Measurements from ENCODE around the gene UNC5B.

The UNC5B gene

DNA sequence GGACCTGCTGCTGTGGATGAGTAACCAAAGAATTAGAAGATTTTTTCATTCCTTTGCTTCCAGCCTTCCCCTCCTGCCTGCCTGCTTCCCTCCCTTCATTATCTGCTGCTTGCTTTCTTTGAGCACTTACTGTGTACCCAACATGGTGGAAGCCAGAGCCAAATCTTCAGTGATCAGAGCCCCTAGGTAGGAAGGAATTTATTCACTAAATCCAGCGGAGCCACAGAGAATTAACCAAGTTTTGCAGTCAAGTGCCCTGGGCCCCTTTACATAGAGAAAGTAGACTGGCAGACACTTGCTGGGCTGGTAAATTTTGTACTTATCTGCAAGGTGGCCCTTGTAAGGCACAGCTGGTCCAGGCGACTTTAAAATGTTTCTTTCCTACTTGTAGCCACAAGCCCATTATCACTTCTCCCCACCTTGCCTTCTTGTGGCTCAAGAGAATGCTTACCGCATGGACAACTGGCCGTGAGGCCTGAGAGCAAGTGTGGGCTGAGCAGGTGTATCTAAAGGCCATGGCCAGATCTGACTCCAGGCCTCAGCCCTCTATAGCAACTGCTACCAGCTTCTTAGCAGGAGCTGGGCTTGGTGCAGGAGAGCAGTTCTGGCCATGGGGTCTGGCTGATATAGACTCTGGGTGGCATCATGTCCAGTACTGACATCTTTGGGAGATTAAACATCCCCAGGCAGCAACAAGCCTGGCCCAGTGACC, 11.1 kb downstream of the UNC5B start:
- no peak for DNase-seq (ENCODE audit: low read depth in 2 of 2)

DNA sequence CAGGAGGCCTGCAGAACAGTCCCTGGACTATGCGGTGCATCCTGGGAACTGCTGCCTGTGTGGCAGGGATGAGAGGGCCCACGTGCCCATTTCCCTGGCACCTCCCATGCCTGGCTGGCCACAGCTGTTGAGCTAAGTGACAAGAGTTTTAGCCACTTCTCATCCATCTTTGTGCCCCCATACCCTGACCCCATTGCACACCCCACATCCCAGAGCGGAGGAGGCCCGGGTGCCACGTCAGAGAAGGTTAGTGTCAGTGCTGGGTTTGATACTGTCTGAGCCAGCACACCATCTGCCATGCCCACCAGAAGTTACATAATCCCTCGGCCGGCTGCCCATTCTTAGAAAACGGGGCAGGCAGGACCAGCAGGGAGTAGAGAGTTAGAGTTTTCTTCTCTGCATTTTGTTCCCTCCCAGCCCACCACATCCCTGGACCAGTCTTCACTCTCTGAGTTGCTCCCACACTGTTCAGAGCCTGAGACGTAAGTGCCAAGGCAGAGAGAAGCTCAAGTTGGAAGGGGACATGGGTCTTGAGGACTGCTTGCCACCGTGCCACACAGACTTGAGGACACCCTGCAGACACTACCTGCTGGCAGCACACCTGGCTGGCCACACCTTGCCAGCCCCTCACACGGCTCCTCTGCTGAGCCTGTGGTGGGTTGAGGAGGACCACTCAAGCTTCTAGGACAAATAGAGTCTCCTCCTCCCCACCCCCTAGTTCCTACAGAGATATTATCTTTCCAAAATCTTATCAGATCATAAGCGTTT, 13.1 kb downstream of the UNC5B start:
- no peak for DNase-seq (ENCODE audit: low read depth in 2 of 2)

DNA sequence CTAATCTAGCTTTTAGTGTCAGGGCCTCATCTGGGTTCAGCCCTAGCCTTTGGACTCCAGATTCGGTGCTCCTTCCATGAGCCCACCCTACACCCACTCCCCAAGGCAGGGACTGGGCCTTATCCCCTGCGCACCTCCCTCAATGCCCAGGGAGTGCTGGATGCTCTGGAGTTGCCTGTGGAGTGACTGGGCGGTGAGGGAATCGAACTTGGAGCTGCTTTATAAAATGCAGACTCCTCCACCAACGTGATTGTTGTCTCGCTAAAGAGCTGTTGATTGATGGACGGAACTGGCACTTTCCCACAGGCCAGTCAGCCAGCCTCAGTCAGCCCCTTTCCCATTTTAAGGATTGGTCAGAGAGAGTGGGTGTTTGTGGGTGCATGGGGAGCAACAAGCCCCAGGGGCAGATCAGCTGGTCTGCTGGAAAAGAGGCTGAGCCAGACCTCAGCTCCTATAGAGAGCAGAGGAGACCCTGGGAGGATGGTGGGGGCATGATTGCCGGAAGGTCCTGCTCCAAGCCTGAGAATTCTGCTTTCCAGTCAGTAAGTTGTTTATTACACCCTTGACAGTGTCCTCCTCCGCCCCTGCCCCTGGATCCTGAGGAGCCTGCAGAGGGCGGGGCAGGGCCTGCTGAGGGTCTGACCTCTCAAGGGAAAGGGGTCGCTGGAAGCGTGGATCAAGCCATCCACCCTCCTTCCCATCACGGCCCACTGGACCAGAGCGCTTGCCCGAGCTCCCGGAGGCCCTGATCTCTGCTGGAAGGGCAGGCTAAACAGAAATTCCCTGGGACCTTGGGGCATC, 16.7 kb downstream of the UNC5B start:
- no peak for DNase-seq (ENCODE audit: low read depth in 2 of 2)

DNA sequence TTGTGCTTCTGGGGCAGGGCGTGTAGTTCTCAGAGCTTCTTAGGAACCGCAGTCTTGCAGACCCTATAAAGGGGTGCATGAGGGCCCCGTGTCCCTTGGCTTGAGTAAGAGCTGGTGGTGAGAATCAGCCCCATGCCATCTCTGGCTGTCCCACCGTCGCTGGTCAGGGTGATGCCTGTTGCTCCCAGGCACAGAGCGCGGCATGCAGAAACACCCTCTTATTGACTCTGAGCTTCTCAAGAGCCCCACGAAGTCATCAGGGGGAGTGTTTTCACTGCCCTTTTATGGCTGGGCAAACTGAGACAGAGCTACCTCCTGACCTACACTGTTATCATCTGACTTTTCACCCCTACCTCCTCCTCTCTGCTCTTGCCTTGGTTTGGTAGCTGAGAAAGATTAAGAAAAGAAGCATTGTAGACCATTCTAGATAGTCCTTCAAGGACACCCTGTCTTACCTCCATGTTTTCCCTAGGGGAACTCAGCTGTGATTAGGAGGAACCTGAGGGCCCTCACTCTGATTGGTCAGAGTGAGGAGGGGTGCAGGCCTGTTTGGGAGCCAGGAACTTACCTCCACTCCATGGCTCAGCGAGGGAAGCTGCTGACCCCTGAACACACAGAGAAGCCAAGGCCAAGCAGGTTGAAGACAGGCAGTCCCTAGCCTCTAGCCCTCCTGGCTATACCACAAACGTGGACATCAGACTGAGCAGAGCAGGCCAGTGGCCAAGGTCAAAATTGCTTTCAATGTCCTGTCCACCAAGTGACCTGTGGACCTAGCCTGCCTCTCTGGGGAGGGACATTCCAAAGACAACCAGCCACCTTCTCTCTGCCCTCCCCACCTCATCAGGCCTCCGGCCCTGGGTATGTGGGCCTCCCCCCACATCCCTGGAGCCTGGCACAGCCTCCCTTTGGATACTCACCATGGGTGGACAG, 17.6 kb downstream of the UNC5B start:
- no peak for DNase-seq (ENCODE audit: low read depth in 2 of 2)

DNA sequence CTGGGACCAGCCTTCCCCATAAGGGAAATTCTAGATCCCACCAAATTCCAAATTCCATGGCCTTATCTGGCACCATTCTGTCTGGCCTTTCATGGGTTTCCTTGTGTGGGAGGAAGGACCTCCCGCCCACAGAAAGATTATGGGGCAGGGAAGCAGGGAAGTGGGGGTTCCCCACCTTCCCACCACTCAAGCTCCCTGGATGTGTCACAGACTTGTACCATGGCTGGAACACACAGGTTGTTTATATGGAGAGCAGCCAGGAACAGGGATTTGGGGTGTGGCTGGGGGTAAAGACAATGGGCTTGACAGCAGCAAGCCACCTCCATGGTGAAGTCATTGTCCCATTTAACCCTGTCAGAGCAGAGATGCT, 18.3 kb downstream of the UNC5B start:
- DNase-seq (ENCODE audit: low read depth in 2 of 2) = no peak

DNA sequence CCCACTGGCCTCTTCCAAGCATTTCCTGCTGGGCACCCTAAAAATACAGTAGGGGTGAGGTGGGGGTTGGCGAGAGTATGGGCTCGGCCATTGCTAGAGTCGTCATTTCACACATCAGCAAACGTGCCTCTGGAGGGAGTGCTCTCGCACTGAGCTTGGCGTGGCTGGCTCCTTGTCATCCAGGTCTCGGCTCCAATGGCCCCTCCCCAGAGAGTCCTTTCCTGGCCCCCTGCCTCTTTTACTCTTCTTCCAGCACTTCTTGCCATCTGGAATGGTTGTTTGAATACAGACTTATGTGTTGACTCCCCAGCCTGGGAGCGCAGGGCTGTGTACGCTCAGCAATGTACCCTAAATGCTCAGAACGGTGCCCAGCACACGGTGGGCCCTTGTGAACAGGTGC, 18.8 kb downstream of the UNC5B start:
- no peak for DNase-seq (ENCODE audit: low read depth in 2 of 2)

DNA sequence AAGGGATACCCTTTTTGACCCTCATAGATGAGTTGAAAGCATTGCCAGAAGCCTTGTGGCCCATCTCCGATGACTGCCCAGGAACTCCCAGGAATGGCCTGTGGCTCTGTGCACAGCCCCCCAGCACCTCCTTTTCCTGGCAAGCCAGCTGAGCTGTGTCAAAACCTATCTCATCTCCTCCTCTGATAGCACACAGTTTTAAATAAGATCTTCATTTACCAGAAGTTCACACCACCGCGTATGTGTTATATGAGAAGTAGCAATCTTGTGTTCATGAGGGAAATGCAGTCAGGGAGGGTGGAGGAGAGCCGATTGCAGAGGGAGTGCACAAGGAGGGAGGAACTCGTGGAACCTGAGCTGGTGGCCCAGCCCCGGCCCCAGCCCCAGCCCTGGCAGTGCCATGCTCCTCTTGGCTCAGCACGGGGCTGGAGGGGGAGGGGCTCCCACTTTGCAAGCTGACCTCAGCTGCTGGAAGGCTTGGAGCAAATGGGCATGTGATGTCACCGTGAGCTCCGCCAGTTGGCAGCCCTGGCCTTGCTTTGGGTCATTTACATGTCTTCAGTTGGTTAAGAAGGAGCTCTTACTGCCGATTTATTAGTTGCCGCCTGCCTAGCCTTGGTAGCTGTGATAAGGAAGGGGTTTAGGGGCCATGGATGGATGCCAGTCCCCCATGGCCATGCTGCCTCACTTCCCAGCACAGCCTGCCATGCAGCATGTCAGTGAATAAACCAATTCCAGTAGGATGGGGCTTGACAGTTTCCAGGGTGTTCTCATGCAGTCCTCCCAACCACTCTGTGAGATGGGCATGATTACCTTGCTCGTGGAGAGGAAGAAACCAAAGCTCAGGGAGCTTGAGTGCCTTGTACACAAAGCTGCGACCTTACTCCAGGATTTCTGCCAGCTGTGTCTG, 20.0 kb downstream of the UNC5B start:
- no peak for DNase-seq (ENCODE audit: low read depth in 2 of 2)

DNA sequence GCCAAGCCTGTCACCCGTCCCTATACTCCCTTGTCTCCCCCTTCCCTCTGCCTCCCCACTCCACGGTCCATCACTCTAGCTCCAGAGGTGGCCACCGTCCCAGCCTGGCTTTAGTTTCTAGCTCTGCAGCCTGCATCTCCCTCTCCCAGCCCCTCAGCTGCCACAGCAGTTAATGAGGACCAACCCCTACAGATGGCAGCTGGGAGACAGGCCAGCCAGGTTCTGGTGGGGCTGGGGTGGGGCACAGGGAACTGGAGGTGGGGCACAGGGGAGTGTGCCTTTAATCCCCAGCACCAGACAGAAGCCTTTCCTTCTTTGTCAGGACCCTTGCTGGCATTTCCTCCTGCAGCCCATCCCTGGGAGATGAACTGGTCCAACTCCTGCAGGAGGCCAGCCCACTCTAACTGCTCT, 21.1 kb downstream of the UNC5B start:
- DNase-seq (ENCODE audit: low read depth in 2 of 2) = no peak

DNA sequence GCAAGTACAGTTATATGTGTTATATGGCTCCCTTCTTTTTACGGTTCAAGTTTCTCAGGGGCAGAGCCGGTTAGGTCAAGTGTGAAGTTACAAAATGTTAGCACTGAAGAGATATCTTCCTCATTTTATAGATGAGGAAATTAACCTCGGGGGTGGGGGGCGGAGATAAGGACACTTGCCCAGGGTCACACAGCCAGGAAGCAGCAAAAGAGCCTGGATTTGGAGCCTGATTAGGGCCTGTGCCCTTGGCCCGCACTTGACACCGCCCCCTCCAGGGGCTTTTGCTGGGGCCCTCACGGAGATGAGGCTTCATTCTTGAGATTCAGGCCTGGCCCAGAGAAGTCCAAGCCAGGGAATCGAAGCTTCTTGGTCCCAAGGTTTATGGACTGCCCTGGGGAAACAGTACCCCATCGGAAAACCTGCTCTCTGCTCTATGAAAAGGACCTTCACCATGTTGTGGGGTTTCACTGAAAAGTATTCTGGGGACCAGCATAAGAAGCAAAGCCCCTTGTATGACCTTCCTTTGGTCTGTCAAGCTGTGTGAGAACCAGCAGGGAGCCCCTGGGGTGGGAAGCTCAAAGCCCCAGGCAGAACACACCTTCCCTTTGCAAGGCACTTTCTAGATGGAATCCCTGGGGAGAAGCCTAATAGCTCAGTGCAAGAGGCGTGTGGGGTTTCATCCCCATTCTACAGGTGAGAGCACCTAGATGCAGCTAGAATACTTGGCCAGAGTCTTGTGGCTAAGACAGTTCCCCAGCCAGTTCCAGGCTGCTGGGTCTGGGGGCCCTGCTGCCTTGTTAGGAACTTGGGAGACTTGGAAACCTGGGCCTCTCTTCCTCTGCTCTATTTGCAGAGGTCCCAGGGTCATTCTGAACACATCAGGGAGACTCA, 21.9 kb downstream of the UNC5B start:
- DNase-seq (ENCODE audit: low read depth in 2 of 2) = no peak

DNA sequence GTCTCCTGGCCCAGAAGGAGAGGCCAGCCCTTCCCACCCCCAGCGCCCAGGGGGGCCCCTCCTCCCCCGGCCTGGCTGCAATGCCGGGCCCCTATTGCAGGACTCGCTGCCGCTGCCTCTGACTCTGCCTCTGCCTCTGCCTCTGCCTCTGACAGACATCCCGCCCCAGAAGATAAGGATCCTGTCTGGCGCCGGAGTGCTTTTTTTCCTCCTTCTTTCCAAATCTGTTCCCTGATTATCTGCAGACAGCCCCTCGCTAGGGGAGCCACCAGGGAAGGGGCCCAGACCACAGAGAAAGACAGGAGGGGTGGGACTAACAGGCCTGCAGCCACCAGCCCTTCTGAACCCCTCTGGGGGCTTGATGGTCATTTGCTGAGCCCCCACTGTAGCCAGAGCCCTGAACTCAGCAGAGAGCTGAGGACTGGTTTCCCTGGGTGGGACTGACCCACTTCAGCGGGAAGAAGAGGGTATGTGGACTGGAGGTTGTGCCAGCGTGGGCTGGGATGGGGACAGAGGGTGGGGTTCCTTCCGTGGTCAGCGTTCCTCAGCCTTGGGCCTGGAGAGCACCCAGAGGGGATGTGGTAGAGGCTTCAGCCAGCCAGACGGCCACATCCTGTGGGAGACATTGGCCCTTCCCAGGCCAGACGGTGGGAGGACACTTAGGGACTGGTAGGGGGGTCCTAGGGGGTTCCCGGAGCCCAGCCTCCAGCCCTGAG, 22.8 kb downstream of the UNC5B start:
- no peak for DNase-seq (ENCODE audit: low read depth in 2 of 2)

DNA sequence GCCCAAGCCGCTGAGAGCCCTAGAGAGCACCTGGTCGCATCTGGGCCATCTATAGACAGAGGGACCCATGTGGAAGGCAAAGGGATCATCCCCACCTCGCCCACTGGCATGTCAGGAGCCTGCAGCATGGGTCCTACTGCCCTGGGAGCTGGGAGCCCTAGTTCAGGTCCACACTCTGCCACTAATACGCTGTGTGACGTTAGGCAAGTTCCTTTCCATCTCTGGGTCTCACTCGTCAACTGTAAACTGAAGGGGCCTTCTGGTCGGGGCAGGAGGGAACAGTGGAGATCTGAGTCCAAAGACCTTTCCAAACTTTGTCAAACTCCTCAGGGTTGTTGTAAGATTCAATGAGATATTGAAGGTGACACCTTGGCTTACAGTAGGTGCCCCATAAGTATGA, 23.4 kb downstream of the UNC5B start:
- no peak for DNase-seq (ENCODE audit: low read depth in 2 of 2)

DNA sequence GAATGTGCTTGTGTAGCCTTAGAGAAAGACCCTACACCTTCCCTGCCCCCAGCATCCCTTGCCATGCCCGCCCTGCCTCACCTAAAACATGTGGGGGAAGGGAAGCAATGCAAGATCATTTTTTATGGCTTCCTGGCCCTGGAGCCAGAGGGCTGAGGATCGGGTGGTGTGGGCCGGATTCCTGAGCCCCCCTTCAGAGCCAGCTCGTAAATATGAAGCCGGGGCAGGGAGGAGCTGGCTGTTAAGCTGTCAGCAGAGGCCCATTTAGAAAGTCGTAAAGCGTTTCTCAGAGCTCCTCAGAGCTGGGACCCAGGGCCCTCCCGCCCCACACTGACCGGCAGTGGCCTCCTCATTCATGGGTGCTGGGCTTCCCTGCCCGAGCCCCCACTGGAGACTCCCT, 23.9 kb downstream of the UNC5B start:
- no peak for DNase-seq (ENCODE audit: low read depth in 2 of 2)

DNA sequence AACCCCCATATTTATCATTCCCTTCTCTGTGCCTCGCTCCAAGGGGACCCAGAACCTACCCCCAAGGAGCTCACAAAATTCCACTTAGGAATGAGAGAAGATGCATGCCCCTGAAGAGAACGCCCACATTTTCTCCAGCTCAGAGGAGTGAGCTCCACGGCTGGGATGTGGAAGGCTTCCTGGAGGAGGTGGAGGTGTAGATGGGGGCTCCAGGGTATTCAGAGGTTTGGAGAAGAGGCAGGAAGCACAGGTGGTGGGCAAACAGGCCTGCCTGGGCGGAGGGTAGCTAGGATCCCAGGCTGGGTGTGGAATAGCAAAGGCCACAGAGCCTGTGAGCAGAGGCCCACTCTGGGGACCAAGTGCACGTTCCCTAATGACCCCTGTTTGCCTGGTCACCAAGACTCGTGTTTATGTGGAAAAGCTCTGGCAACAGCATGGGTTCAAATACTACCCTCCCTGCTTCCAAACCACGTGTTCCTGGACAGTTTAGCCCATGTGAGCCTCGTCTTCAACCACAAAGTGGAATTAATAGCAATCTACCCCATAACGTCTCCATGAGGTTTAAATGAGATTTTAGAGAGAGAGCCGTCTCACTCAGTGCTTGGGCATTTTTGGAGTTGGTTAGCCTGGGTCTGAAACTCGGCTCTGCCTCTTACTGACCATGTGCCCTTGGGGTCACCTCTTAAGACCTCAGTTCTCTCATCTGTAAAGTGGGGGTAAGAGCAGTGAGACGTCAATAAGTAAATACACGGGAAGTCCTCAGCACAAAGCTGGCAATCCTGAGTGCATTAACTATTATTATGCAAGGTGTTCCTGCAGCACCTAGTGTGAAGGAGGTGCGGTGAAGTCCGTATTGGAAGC, 24.7 kb downstream of the UNC5B start:
- no peak for DNase-seq (ENCODE audit: low read depth in 2 of 2)

DNA sequence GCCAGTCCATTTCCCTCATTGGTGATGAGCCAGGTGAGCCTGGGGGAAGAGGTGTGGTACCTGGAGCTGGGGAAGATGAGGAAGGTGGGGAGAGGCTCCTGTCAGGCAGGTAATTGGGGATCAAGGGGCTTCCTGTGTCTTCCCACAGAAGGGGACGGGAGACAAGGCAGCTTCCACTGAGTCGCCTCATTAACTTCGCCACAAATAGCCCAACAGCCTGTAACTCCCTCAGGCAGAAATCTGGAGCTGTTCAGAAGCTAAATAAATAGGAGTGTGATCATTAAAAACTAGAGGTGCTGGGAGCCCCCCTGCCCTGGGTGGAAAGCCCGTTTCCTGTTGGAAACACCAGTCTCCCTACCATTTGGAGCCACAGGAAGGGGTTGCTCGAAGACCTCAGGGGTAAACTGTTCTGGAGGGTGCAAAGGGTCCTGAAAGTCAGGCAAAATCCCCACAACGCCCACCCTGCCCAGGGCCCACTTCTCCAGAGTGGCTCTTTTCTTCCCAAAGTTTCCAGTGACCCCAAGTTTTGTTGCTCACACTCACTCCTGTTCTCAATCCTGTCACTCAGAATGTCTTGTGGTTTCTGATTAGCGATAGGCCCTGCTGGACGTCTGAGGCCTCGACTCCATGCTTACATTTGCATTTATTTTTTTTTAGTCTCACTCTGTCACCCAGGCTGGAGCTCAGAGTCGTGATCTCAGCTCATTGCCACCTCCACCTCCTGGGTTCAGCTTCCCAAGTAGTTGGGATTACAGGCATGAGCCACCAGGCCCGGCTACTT, 25.7 kb downstream of the UNC5B start:
- no peak for DNase-seq (ENCODE audit: low read depth in 2 of 2)

DNA sequence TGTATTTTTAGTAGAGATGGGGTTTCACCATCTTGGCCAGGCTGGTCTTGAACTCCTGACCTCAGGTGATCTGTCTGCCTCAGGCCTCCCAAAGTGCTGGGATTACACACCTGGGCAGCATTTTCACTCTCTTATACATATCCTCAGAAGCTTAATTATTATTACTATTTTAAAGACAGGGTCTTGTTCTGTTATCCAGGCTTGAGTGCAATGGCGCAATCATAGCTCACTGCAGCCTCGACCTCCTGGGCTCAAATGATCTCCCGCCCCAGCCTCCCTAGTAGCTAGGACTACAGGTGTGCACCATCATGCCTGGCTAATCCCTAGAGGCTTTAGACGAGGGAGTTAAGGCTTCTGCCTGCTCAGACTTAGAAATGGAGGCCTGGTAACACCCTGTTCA, 26.3 kb downstream of the UNC5B start:
- no peak for DNase-seq (ENCODE audit: low read depth in 2 of 2)

DNA sequence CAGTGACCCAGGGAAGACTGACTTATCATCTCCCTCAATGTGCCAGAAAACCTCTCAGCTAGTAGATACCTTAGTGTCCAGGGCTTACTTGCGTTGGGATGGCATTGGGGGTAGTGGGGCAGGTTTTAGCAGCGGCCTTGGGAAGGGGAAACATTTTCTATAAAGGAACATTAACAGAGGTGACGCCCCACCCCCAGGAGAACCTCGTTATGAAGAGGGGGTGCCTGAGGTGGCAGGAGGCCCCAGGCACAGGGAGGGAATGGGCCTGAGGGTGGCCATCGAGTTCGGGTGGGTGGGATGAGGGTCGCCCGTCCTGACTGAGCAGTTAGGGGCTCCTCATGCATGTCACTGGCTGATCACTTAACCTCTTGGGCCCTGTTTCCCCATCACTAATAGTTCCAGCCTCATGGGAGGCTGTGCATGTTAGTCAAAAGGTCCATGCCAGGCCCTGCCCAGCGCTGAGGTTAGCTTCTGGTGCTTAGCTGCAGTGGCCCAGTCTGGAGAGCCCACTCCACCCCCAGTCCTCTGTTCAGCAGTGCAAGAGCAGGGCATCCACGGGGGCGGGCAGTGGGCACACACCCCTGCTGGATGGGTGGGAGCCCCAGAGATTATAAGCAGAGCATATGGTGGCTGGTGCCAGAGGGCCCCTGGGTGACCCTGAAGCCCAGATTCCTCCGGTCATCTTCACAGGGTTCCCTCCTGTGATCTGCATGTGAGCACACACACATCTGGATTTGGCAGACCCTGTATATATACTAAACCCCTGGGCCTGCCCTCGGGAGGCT, 27.0 kb downstream of the UNC5B start:
- DNase-seq (ENCODE audit: low read depth in 2 of 2) = no peak

Measured in stimulated activated CD8-positive, alpha-beta memory T cell treated with anti-CD3 and anti-CD28 coated beads, Interleukin-2, amount 100 ng/mL, for 1 hour (primary cell).